ENCODE measurements around the gene ADGRD1. TPM values are rescaled to one million over a fixed set of nuclear protein-coding genes. Genes with fewer than 3 reads are reported as not detected.
A peak's percentile ranks its signal among the peaks of the same experiment; 100 is the strongest.

The ADGRD1 gene
- total RNA-seq, 1 donor from 2014 or later: 99.5 TPM

GRCh38 chr12:131057722-131058515 lies 104.2 kb downstream of the ADGRD1 start:
- Histone ChIP-seq H3K4me1 (peaks cover 37% of the 10 kb centered on the region), H3K36me3 (no peaks in the 10 kb centered on the region), H3K27me3 (ENCODE audit: low read depth) (no peaks in the 10 kb centered on the region), H3K27ac (replicated peaks) (peak overlapping the region; percentile 71), H3K9me3 (replicated peaks) (no peaks in the 10 kb centered on the region), H3K4me3 (no peak overlapping the region)
- no peak for DNase-seq
- TF ChIP-seq CTCF (IDR thresholded peaks at IDR 0.05; ENCODE audit: borderline replicate concordance): no peak
- intact Hi-C loops (cut with micrococcal nuclease): no loop called here

- intact Hi-C loops (cut with micrococcal nuclease): no loop called here
- H3K27me3 ChIP-seq (ENCODE audit: low read depth): no peaks in the 10 kb centered on the region
- peak overlapping the region; percentile 71 for H3K27ac ChIP-seq (replicated peaks)
- no peaks in the 10 kb centered on the region for H3K9me3 ChIP-seq (replicated peaks)
- no peak overlapping the region for H3K4me3 ChIP-seq
- no peak for DNase-seq
- peaks cover 42% of the 10 kb centered on the region for H3K4me1 ChIP-seq
- TF ChIP-seq CTCF (IDR thresholded peaks at IDR 0.05; ENCODE audit: borderline replicate concordance): no peak
- H3K36me3 ChIP-seq: no peaks in the 10 kb centered on the region
Observed at GRCh38 chr12:131058700-131059099, 105.0 kb downstream of the ADGRD1 start.

GRCh38 chr12:131060011-131060703 lies 106.5 kb downstream of the ADGRD1 start:
- intact Hi-C loops (cut with micrococcal nuclease): no loop called here
- no peak for DNase-seq
- peaks cover 49% of the 10 kb centered on the region for H3K4me1 ChIP-seq
- H3K4me3 ChIP-seq: no peak overlapping the region
- no peak for TF ChIP-seq CTCF (IDR thresholded peaks at IDR 0.05; ENCODE audit: borderline replicate concordance)
- H3K36me3 ChIP-seq: no peaks in the 10 kb centered on the region
- H3K9me3 ChIP-seq (replicated peaks): no peaks in the 10 kb centered on the region
- H3K27ac ChIP-seq (replicated peaks): no peak overlapping the region
- no peaks in the 10 kb centered on the region for H3K27me3 ChIP-seq (ENCODE audit: low read depth)

- intact Hi-C loops (cut with micrococcal nuclease): no loop called here
- H3K4me3 ChIP-seq: no peak overlapping the region
- no peaks in the 10 kb centered on the region for H3K27me3 ChIP-seq (ENCODE audit: low read depth)
- no peak for TF ChIP-seq CTCF (IDR thresholded peaks at IDR 0.05; ENCODE audit: borderline replicate concordance)
- no peaks in the 10 kb centered on the region for H3K9me3 ChIP-seq (replicated peaks)
- no peak for DNase-seq
- peaks cover 60% of the 10 kb centered on the region for H3K4me1 ChIP-seq
- H3K27ac ChIP-seq (replicated peaks): no peak overlapping the region
- no peaks in the 10 kb centered on the region for H3K36me3 ChIP-seq
Observed at GRCh38 chr12:131061041-131061806, 107.5 kb downstream of the ADGRD1 start.

GRCh38 chr12:131063413-131063812 lies 109.7 kb downstream of the ADGRD1 start:
- no peak for TF ChIP-seq CTCF (IDR thresholded peaks at IDR 0.05; ENCODE audit: borderline replicate concordance)
- H3K27ac ChIP-seq (replicated peaks): no peak overlapping the region
- H3K4me1 ChIP-seq: peaks cover 57% of the 10 kb centered on the region
- intact Hi-C loops (cut with micrococcal nuclease): no loop called here
- DNase-seq: no peak
- H3K36me3 ChIP-seq: no peaks in the 10 kb centered on the region
- H3K4me3 ChIP-seq: no peak overlapping the region
- H3K9me3 ChIP-seq (replicated peaks): no peaks in the 10 kb centered on the region
- H3K27me3 ChIP-seq (ENCODE audit: low read depth): no peaks in the 10 kb centered on the region

Data from left ventricle myocardium inferior (tissue), 1 donor.